Nephron progenitor cell (in vitro differentiated cells): ENCODE data around the gene CIAO3.

Experiments used
- DNase-seq: peaks from one replicate; pipeline ENCODE4 v3.0.0; 2021
- H3K27ac Mint-ChIP-seq: 2 replicates; pipeline ENCODE4 v1.8.0; 2021; ENCODE audit warnings: mild to moderate bottlenecking, moderate library complexity, mixed read lengths
- H3K27me3 Mint-ChIP-seq: 2 replicates; pipeline ENCODE4 v1.8.0; 2021; ENCODE audit warnings: mild to moderate bottlenecking, low read depth, mixed read lengths; ENCODE audit not compliant: poor library complexity
- H3K36me3 Mint-ChIP-seq: 2 replicates; pipeline ENCODE4 v1.8.0; 2021; ENCODE audit warnings: low read depth, mixed read lengths
- H3K4me1 Mint-ChIP-seq: 2 replicates; pipeline ENCODE4 v1.8.0; 2021; ENCODE audit warnings: mixed read lengths
- H3K4me3 Mint-ChIP-seq: 2 replicates; pipeline ENCODE4 v1.8.0; 2021; ENCODE audit warnings: mild to moderate bottlenecking, moderate library complexity, mixed read lengths
- H3K9me3 Mint-ChIP-seq: 2 replicates; pipeline ENCODE4 v1.8.0; 2021; ENCODE audit warnings: mild to moderate bottlenecking, moderate library complexity, mixed read lengths
- TF ChIP-seq, protein P1 (sequence below): fragments of 200-600 bp; sonication (generic); IDR thresholded peaks from 2 replicates; pipeline ENCODE4 v1.5.0; 2021; ENCODE audit warnings: antibody characterized with exemption

The CIAO3 gene

DNA sequence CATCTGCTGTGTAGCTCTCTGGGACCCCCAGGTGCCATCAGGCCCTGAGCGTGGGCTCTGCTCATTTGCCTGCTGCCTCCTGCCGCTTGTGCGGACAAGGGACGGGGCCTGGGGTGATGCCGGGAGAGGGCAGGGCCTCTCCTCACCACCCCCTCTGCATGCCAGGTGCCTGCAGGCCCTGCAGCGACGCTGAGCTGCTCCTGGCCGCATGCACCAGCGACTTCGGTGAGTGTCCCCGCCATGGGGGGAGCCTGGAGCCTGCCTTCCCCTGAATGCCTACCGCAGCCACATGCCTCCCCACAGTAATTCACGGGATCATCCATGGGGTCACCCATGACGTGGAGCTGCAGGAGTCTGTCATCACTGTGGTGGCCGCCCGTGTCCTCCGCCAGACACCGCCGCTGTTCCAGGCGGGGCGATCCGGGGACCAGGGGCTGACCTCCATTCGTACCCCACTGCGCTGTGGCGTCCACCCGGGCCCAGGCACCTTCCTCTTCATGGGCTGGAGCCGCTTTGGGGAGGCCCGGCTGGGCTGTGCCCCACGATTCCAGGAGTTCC, 23.9 kb downstream of the CIAO3 start:
- no peaks in the 10 kb centered on the region for H3K36me3 Mint-ChIP-seq
- no peak overlapping the region for H3K27ac Mint-ChIP-seq

DNA sequence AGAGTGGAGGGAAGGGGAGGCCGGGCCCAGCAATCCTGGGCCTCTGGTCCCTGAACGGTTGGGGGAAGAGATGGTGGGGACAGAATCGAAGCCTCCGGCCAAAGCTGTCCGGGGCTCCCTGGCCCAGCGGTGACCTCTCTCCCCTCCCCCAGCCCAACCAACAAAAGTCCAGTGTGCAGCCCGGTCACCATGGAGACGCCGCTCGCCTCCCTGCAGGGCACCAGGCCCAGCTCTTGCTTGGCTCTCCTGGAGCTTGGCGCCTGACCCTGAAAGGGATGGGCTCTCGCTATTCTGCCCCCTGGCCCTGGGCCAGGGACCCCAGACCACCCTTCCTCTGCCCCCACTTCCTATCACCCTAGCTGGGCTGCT, 24.6 kb downstream of the CIAO3 start:
- Mint-ChIP-seq H3K9me3 (no peaks in the 10 kb centered on the region), H3K27ac (no peak overlapping the region), H3K36me3 (no peaks in the 10 kb centered on the region), H3K27me3 (peaks cover 28% of the 10 kb centered on the region), H3K4me1 (peaks cover 32% of the 10 kb centered on the region), H3K4me3 (peak overlapping the region; percentile 80)
- DNase-seq = peak; percentile 81
- TF ChIP-seq, protein P1, sequence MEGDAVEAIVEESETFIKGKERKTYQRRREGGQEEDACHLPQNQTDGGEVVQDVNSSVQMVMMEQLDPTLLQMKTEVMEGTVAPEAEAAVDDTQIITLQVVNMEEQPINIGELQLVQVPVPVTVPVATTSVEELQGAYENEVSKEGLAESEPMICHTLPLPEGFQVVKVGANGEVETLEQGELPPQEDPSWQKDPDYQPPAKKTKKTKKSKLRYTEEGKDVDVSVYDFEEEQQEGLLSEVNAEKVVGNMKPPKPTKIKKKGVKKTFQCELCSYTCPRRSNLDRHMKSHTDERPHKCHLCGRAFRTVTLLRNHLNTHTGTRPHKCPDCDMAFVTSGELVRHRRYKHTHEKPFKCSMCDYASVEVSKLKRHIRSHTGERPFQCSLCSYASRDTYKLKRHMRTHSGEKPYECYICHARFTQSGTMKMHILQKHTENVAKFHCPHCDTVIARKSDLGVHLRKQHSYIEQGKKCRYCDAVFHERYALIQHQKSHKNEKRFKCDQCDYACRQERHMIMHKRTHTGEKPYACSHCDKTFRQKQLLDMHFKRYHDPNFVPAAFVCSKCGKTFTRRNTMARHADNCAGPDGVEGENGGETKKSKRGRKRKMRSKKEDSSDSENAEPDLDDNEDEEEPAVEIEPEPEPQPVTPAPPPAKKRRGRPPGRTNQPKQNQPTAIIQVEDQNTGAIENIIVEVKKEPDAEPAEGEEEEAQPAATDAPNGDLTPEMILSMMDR = no peak

More for the DNA sequence above, 23.9 kb downstream of the CIAO3 start:
- Mint-ChIP-seq H3K27me3 (peaks cover 21% of the 10 kb centered on the region), H3K4me3 (peak overlapping the region; percentile 80), H3K9me3 (no peaks in the 10 kb centered on the region), H3K4me1 (peaks cover 32% of the 10 kb centered on the region)
- no peak for DNase-seq
- TF ChIP-seq, protein P1 = no peak

DNA sequence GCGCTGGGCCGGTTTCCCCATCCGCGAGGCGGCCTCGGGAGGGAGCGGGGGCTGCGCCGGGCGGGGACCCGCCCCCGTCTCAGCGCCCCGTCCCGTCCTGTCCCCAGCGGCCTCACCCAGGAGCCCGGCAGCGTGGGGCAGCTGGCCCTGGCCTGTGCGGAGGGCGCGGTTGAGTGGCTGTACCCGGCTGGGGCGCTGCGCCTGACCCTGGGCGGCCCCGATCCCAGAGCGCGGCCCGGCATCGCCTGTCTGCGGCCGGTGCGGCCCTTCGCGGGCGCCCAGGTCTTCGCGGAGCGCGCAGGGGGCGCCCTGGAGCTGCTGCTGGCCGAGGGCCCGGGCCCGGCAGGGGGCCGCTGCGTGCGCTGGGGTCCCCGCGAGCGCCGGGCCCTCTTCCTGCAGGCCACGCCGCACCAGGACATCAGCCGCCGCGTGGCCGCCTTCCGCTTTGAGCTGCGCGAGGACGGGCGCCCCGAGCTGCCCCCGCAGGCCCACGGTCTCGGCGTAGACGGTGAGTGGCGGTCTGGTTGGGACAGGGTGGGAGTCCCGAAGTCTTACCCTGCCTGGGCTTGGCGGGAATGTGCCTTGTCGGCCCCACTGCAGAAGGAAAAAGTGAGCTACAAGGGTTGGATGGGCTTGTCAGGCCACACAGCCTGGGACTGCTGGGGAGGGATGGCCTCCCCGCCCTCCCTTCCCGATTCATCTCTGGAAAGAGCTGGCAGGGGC, 25.2 kb downstream of the CIAO3 start:
- no peaks in the 10 kb centered on the region for H3K36me3 Mint-ChIP-seq
- no peak overlapping the region for H3K27ac Mint-ChIP-seq
- H3K4me1 Mint-ChIP-seq = peaks cover 32% of the 10 kb centered on the region
- H3K27me3 Mint-ChIP-seq = peaks cover 30% of the 10 kb centered on the region
- peak overlapping the region; percentile 80 for H3K4me3 Mint-ChIP-seq
- no peaks in the 10 kb centered on the region for H3K9me3 Mint-ChIP-seq
- peak; percentile 73 for DNase-seq
- TF ChIP-seq, protein P1 = no peak

DNA sequence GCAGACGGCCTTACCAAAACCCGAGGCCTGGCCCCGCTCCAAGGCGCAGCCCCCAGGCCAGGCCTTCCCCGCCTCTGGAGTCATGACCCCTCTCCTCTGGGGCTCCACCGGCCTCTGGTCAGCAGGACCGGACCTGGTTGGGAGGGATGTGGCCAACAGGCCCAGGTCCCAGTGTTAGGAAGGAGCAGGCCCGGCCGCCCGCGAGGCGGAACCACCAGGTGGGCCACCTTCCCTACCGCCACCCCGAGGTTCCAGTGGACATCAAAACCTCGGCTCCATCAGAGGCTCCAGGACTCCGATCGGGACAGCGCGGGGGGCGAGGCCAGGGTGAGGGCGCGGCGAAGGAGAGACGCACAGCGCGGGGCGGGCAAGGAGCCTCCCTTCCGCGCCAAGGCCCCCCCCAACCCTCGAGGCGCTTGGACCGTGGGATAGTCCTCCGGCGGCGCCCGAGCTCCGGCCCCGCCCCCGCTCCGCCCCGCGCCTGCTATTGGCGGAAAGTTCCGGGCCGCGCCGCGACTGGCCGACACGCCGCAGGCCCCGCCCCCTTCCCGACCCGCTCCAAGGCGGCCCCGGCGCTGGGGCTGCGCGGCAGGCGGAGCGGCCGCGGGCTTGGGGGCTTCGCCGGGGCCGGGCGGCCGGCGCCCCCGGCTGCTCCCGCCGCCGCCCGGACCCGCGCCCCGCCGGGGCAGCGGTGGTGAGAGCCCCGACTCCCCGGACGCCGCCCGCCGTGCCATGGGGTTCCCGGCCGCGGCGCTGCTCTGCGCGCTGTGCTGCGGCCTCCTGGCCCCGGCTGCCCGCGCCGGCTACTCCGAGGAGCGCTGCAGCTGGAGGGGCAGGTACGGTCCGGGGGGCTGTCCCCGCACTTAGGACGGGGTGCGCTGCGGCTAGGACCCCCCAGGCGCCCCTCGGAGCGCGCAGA, 26.0 kb downstream of the CIAO3 start, which contains the start of gene METRN:
TSS of gene METRN (plus strand) at position 561 of the 919 bp plus-strand sequence. CDS start at position 733, 172 bp downstream.
- Mint-ChIP-seq H3K9me3 (no peaks in the 10 kb centered on the region), H3K4me3 (peak within 1 kb of the TSS; percentile 80), H3K4me1 (peaks cover 30% of the 10 kb centered on the region), H3K27me3 (peaks cover 34% of the 10 kb centered on the region), H3K27ac (no peak within 1 kb of the TSS), H3K36me3 (no peaks in the 10 kb centered on the region)
- TF ChIP-seq, protein P1 = no peak
- DNase-seq = peak; percentile 99

DNA sequence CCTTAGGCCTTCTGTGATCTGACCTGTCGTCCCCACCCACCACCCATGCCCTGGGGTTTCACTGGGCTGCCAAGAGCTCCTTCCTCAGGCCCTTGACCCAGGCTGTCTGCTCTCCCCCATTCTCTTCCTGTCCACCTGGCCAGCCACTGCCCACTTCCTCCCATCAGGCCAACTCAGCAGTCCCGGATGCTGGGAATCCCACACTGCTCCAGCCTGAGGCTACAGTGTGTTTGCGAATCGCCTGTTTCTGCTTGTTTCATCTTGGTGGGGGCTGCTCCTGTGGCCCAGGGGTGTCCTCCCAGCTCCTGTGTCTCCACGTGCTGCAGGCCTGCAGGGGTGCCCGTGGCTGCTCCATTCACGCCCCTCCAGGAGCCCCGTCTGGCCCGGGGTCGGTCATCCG, 26.7 kb downstream of the CIAO3 start:
- DNase-seq = no peak
- Mint-ChIP-seq H3K9me3 (no peaks in the 10 kb centered on the region), H3K27ac (no peak overlapping the region), H3K27me3 (peaks cover 42% of the 10 kb centered on the region), H3K4me1 (peaks cover 23% of the 10 kb centered on the region), H3K36me3 (no peaks in the 10 kb centered on the region), H3K4me3 (no peak overlapping the region)
- TF ChIP-seq, protein P1 = no peak
